ENCODE data around the gene ME1.
"Not testable (repeated sequence)": the region's sequence is repeated elsewhere in the genome, so short reads cannot be mapped to it uniquely, and the experiment has no call there.

The ME1 gene

DNA sequence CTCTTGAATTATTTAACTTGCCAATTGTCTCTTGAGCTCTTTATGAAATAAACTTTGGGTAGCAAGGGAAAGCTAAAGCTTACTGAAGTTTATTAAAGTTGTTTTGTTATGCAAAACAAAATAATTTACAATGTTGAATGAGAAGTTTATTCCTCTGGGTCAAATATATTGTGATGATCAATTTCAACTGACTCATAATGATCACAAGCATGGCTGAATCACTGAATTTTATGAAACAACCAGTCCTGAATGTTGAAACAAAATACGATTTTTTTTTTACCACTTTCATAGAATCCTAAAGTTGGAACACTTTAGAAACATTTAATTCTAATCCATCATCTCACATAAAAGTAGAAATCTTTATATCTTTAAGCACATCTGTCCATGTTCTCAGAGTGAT, 127.4 kb downstream of the ME1 start:
- Histone ChIP-seq H3K4me3 (ENCODE audit: low read depth in 1 of 2, low read length in 2 of 2) (no peak overlapping the region), H3K27me3 (ENCODE audit: low read depth, low read length) (no peaks in the 10 kb centered on the region), H3K4me1 (ENCODE audit: control insufficient read depth in 1 of 2, insufficient read depth in 2 of 2, low read length in 2 of 2) (no peaks in the 10 kb centered on the region), H3K9me3 (ENCODE audit: control insufficient read depth in 1 of 2, low read length in 2 of 2) (no peaks in the 10 kb centered on the region), H3K27ac (ENCODE audit: low read length) (no peak overlapping the region), H3K36me3 (ENCODE audit: control insufficient read depth in 1 of 2, insufficient read depth in 2 of 2, low read length in 2 of 2) (no peaks in the 10 kb centered on the region)

DNA sequence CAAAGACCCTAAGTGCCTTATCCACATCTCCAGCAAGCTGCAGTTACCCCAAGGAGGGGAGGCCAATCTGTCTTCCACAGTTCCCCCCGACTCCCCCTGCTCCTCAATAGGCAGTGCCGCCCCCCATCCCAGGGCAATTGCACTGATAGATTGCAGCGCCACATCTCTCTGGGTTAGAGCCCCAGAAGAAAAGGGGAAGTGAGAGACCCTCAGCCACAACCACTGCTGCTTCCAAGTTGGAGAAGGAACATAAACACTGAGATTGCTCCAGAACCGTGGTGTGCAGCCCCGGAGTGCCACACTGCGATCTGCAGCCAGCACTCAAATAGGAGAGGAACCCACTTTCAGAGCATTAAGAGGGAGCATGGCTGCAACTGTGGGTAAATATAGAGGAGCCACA, 136.2 kb downstream of the ME1 start:
- no peak overlapping the region for H3K27ac ChIP-seq (ENCODE audit: low read length)
- no peaks in the 10 kb centered on the region for H3K27me3 ChIP-seq (ENCODE audit: low read depth, low read length)
- no peaks in the 10 kb centered on the region for H3K9me3 ChIP-seq (ENCODE audit: control insufficient read depth in 1 of 2, low read length in 2 of 2)

GRCh38 chr6:83292900-83293843, 137.7 kb downstream of the ME1 start:
- H3K36me3 ChIP-seq (ENCODE audit: control insufficient read depth in 1 of 2, insufficient read depth in 2 of 2, low read length in 2 of 2) = no peaks in the 10 kb centered on the region
- no peaks in the 10 kb centered on the region for H3K9me3 ChIP-seq (ENCODE audit: control insufficient read depth in 1 of 2, low read length in 2 of 2)
- H3K27ac ChIP-seq (ENCODE audit: low read length) = no peak overlapping the region
- H3K4me3 ChIP-seq (ENCODE audit: low read depth in 1 of 2, low read length in 2 of 2) = no peak overlapping the region
- H3K27me3 ChIP-seq (ENCODE audit: low read depth, low read length) = no peaks in the 10 kb centered on the region
- H3K4me1 ChIP-seq (ENCODE audit: control insufficient read depth in 1 of 2, insufficient read depth in 2 of 2, low read length in 2 of 2) = no peaks in the 10 kb centered on the region

More for the DNA sequence above, 136.2 kb downstream of the ME1 start:
- H3K36me3 ChIP-seq (ENCODE audit: control insufficient read depth in 1 of 2, insufficient read depth in 2 of 2, low read length in 2 of 2) = no peaks in the 10 kb centered on the region
- no peaks in the 10 kb centered on the region for H3K4me1 ChIP-seq (ENCODE audit: control insufficient read depth in 1 of 2, insufficient read depth in 2 of 2, low read length in 2 of 2)
- H3K4me3 ChIP-seq (ENCODE audit: low read depth in 1 of 2, low read length in 2 of 2) = no peak overlapping the region

- H3K36me3 ChIP-seq (ENCODE audit: control insufficient read depth in 1 of 2, insufficient read depth in 2 of 2, low read length in 2 of 2); H3K9me3 ChIP-seq (ENCODE audit: control insufficient read depth in 1 of 2, low read length in 2 of 2); H3K4me3 ChIP-seq (ENCODE audit: low read depth in 1 of 2, low read length in 2 of 2); H3K27ac ChIP-seq (ENCODE audit: low read length); H3K27me3 ChIP-seq (ENCODE audit: low read depth, low read length); H3K4me1 ChIP-seq (ENCODE audit: control insufficient read depth in 1 of 2, insufficient read depth in 2 of 2, low read length in 2 of 2): not testable (repeated sequence)
Observed at GRCh38 chr6:83287298-83287697, 143.6 kb downstream of the ME1 start.

GRCh38 chr6:83285917-83286316, 144.9 kb downstream of the ME1 start:
- Histone ChIP-seq H3K36me3 (ENCODE audit: control insufficient read depth in 1 of 2, insufficient read depth in 2 of 2, low read length in 2 of 2) (no peaks in the 10 kb centered on the region), H3K4me1 (ENCODE audit: control insufficient read depth in 1 of 2, insufficient read depth in 2 of 2, low read length in 2 of 2) (no peaks in the 10 kb centered on the region), H3K9me3 (ENCODE audit: control insufficient read depth in 1 of 2, low read length in 2 of 2) (no peaks in the 10 kb centered on the region), H3K27ac (ENCODE audit: low read length) (no peak overlapping the region), H3K27me3 (ENCODE audit: low read depth, low read length) (no peaks in the 10 kb centered on the region), H3K4me3 (ENCODE audit: low read depth in 1 of 2, low read length in 2 of 2) (no peak overlapping the region)

GRCh38 chr6:83273596-83273995, 157.3 kb downstream of the ME1 start:
- Histone ChIP-seq H3K27me3 (ENCODE audit: low read depth, low read length) (no peaks in the 10 kb centered on the region), H3K4me3 (ENCODE audit: low read depth in 1 of 2, low read length in 2 of 2) (no peak overlapping the region), H3K9me3 (ENCODE audit: control insufficient read depth in 1 of 2, low read length in 2 of 2) (no peaks in the 10 kb centered on the region), H3K36me3 (ENCODE audit: control insufficient read depth in 1 of 2, insufficient read depth in 2 of 2, low read length in 2 of 2) (no peaks in the 10 kb centered on the region), H3K4me1 (ENCODE audit: control insufficient read depth in 1 of 2, insufficient read depth in 2 of 2, low read length in 2 of 2) (no peaks in the 10 kb centered on the region), H3K27ac (ENCODE audit: low read length) (no peak overlapping the region)

DNA sequence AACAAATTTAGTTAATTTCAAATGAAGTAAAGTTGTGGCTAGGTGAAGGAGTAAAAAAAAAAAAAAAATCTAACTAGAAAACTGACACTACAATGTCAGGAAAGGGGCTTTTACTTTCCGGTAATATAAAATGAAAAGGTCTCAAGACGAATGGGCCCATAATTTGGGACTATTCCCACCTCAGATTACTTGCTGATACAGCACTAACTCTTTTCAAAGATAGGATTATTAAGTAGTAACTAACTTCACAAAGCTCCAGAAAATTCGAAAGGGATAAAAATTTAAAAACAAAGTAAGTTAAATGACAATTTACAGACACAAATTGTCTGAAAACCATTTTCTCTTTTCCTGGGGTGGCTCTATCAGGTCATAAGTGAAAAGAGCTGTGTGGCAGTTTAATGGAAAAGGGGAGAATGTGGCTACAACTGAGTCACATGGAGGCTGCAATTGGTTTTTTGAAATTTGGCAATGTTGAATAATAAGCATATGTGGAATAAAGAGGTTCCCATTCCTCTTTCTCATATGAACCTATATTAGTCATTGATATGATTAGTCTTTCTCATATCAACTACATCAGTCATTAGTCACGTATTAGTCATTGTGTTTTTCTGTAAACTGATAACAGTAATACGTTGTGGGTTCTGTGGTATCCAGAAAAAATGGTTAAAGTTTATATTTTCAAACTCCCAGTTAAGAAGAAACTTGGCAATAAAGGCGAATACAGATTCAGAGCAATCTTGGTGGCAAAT, 159.7 kb downstream of the ME1 start:
- H3K27ac ChIP-seq (ENCODE audit: low read length) = no peak overlapping the region
- no peaks in the 10 kb centered on the region for H3K27me3 ChIP-seq (ENCODE audit: low read depth, low read length)
- no peaks in the 10 kb centered on the region for H3K36me3 ChIP-seq (ENCODE audit: control insufficient read depth in 1 of 2, insufficient read depth in 2 of 2, low read length in 2 of 2)
- no peak overlapping the region for H3K4me3 ChIP-seq (ENCODE audit: low read depth in 1 of 2, low read length in 2 of 2)
- H3K9me3 ChIP-seq (ENCODE audit: control insufficient read depth in 1 of 2, low read length in 2 of 2) = no peaks in the 10 kb centered on the region
- H3K4me1 ChIP-seq (ENCODE audit: control insufficient read depth in 1 of 2, insufficient read depth in 2 of 2, low read length in 2 of 2) = no peaks in the 10 kb centered on the region

GRCh38 chr6:83265384-83265783, 165.5 kb downstream of the ME1 start:
- H3K4me3 ChIP-seq (ENCODE audit: low read depth in 1 of 2, low read length in 2 of 2) = no peak overlapping the region
- H3K27me3 ChIP-seq (ENCODE audit: low read depth, low read length) = no peaks in the 10 kb centered on the region
- H3K4me1 ChIP-seq (ENCODE audit: control insufficient read depth in 1 of 2, insufficient read depth in 2 of 2, low read length in 2 of 2) = no peaks in the 10 kb centered on the region
- H3K36me3 ChIP-seq (ENCODE audit: control insufficient read depth in 1 of 2, insufficient read depth in 2 of 2, low read length in 2 of 2) = no peaks in the 10 kb centered on the region
- peaks cover 0 to 3% of the 10 kb centered on the region in 2 donors for H3K9me3 ChIP-seq (ENCODE audit: control insufficient read depth in 1 of 2, low read length in 2 of 2)
- H3K27ac ChIP-seq (ENCODE audit: low read length) = no peak overlapping the region

DNA sequence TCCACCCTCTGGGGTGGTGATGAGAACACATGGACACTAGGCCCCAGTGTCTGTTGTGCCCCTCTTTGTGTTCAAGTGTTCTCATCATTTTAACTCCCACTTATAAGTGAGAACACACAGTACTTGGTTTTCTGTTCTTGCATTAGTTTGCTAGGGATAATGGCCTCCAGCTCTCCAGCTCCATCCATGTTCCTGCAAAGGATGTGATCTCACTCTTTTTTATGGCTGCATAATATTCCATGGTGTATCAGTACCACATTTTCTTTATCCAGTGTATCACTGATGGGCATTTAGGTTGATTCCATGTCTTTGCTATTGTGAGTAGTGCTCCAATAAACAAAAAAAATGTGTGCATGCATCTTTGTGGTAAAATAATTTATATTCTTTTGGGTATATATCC, 170.3 kb downstream of the ME1 start:
- Histone ChIP-seq H3K27me3 (ENCODE audit: low read depth, low read length) (no peaks in the 10 kb centered on the region), H3K4me3 (ENCODE audit: low read depth in 1 of 2, low read length in 2 of 2) (no peak overlapping the region), H3K27ac (ENCODE audit: low read length) (no peak overlapping the region), H3K4me1 (ENCODE audit: control insufficient read depth in 1 of 2, insufficient read depth in 2 of 2, low read length in 2 of 2) (no peaks in the 10 kb centered on the region), H3K9me3 (ENCODE audit: control insufficient read depth in 1 of 2, low read length in 2 of 2) (peaks cover 0 to 3% of the 10 kb centered on the region in 2 donors), H3K36me3 (ENCODE audit: control insufficient read depth in 1 of 2, insufficient read depth in 2 of 2, low read length in 2 of 2) (no peaks in the 10 kb centered on the region)

GRCh38 chr6:83258517-83258916, 172.3 kb downstream of the ME1 start:
- Histone ChIP-seq H3K4me3 (ENCODE audit: low read depth in 1 of 2, low read length in 2 of 2) (no peak overlapping the region), H3K36me3 (ENCODE audit: control insufficient read depth in 1 of 2, insufficient read depth in 2 of 2, low read length in 2 of 2) (no peaks in the 10 kb centered on the region), H3K4me1 (ENCODE audit: control insufficient read depth in 1 of 2, insufficient read depth in 2 of 2, low read length in 2 of 2) (no peaks in the 10 kb centered on the region), H3K27me3 (ENCODE audit: low read depth, low read length) (no peaks in the 10 kb centered on the region), H3K27ac (ENCODE audit: low read length) (no peak overlapping the region), H3K9me3 (ENCODE audit: control insufficient read depth in 1 of 2, low read length in 2 of 2) (peaks cover 0 to 3% of the 10 kb centered on the region in 2 donors)

- peaks cover 0 to 3% of the 10 kb centered on the region in 2 donors for H3K9me3 ChIP-seq (ENCODE audit: control insufficient read depth in 1 of 2, low read length in 2 of 2)
- no peaks in the 10 kb centered on the region for H3K4me1 ChIP-seq (ENCODE audit: control insufficient read depth in 1 of 2, insufficient read depth in 2 of 2, low read length in 2 of 2)
- no peaks in the 10 kb centered on the region for H3K27me3 ChIP-seq (ENCODE audit: low read depth, low read length)
- no peak overlapping the region for H3K27ac ChIP-seq (ENCODE audit: low read length)
- H3K36me3 ChIP-seq (ENCODE audit: control insufficient read depth in 1 of 2, insufficient read depth in 2 of 2, low read length in 2 of 2) = no peaks in the 10 kb centered on the region
- no peak overlapping the region for H3K4me3 ChIP-seq (ENCODE audit: low read depth in 1 of 2, low read length in 2 of 2)
Observed at GRCh38 chr6:83257791-83258190, 173.1 kb downstream of the ME1 start.
